GM18907 (cell line): ENCODE results near the gene PRMT1.

Source experiments
- ATAC-seq: cut with Tn5 transposase; IDR thresholded peaks from one replicate; pipeline ENCODE4 v1.9.1; 2021; ENCODE audit warnings: mild to moderate bottlenecking, moderate library complexity; ENCODE audit not compliant: unreplicated experiment

PRMT1 gene

GRCh38 chr19:49687566-49688316 lies 10.7 kb downstream of the PRMT1 start:
- ATAC-seq: no peak

DNA sequence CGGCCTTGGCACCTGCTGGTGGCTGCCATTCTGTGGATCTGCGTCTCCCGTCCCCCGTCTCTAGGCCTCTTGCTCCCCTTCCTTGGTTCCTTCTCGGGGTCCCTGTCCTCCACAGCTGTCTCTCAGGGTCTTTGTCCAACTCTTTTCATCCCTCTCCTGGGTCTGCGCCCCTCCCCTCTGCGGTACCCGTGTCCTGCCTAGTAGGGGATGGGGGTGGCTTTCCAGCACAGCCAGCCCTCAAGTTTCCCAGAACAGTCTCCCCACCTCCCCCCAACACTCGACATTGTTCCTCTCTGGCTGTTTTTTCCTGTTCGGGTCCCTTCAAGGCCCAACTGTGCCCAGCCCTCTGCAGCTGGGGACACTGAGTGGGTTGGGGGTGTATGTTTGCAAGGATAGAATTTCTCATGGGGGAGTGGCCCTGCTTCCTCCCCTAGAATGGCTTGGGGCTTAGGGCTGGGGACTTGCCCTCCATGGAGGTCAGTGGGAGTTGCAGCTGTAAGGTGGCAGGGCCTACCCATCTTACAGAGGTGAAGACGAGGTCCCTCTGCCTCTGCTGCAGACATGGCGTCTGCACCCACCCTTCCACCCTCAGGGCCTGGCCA lies 11.6 kb downstream of the PRMT1 start:
- ATAC-seq: no peak

- no peak for ATAC-seq
Measured at GRCh38 chr19:49689133-49690078, 12.3 kb downstream of the PRMT1 start, which contains the start of gene ADM5. Gene ADM5 (plus strand): TSS chr19:49689594. CDS start chr19:49689838, 244 bp downstream.

DNA sequence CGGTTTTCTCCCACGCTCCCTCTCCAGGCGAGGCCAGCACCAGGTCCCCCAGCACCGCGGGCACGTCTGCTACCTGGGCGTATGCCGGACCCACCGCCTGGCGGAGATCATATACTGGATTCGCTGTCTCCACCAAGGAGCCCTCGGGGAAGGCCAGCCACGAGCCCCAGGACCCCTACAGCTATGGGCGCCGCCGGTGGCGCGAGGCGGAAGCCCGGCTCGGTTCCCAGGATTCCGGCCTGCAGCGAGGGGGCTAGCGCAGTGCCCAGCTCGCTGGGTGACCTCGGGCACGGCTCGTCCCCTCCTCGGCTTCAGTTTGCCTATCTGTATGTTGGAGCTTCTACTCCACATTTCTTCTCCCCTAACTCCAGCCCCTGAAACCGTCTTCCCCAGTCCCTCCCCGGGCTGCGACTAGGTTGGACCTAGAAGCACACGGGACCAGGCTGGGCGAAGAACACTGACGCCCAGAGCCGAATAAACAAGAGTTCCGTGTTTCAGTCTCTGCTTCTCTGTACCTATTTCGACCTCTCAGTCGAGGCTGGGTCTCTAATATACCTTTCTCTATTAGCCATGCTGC lies 13.1 kb downstream of the PRMT1 start:
- no peak for ATAC-seq

DNA sequence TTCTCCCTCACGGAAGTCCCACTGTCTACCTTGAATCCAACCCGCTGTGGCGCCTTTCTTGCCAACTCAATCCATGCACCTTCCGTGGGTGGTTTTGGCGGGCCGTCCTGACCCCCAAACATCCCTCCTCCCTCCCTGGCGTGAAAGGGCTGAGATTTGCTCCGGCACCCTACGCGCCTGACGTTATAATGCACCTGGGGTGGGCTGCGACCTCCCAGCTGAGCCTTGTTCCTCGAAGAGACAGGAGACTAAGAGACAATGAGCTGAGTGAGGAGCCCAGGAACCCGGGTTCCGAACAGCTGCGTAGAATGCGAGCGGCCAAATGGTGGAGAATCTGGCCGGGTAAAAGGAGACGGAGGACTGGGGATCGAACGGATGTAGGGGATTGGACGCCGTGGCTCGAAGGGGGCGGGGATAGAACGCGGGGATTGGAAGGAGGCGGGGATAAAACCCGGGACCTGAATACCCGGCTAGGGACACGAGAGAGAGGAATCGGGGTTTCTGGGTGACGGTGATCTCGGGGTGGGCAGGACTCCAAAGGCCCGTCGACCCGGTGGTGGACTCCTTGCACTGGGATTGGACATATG lies 13.7 kb downstream of the PRMT1 start, which contains the start of gene CPT1C:
CPT1C (plus strand) TSS at position 461 of the 587 bp plus-strand sequence. CDS start 1,137 bp downstream, outside the sequence.
- no peak for ATAC-seq

DNA sequence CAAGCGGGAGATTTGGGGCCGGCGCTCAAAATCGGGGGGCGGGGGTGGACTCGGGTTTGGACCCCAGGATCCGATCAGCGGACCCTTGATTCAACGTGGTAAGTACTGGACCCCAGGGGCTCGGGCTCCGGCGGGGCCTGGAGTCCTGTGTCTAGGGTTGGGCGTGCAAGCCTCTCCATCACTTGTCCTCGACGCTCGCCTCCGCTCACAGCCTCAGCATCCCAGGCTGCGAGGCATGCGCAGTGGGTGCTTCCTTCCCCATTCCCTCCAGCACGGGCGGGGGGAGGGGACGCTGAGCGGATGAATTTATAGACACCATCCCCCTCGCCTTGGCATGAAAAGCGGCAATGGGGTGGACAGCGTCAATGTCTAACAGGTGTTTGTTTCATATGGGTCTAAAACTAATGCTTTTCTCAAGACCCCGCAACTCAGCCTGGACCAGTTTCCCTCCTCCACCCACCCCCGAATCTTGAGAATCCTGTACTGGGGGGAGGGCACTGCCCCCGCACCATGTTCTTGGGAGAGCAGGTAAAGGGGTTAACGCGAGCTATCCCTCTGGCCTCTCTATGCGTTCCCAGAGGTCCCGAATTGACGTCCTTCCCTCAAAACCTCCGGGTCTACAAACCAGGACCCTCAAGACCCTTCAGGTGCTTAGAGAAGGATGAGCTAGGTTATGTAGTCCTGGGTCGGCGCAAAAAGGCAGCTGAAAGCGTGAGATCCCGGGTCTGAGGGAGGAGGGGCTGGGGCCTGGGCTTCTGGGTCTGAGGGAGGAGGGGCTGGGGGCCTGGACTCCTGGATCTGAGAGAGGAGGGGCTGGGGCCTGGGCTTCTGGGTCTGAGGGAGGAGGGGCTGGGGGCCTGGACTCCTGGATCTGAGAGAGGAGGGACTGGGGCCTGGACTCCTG lies 14.4 kb downstream of the PRMT1 start:
- no peak for ATAC-seq

DNA sequence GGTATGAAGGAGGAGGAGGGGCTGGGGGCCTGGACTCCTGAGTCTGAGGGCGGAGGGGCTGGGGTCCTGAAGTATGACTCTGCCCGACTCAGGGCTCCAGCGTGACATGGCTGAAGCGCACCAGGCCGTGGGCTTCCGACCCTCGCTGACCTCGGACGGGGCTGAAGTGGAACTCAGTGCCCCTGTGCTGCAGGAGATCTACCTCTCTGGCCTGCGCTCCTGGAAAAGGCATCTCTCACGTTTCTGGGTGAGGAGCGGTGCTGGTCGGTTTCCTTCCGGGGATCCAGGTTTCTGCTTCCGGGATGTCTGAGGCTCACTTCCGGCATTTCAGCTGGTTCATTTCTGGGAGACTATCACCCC lies 15.1 kb downstream of the PRMT1 start:
- no peak for ATAC-seq

DNA sequence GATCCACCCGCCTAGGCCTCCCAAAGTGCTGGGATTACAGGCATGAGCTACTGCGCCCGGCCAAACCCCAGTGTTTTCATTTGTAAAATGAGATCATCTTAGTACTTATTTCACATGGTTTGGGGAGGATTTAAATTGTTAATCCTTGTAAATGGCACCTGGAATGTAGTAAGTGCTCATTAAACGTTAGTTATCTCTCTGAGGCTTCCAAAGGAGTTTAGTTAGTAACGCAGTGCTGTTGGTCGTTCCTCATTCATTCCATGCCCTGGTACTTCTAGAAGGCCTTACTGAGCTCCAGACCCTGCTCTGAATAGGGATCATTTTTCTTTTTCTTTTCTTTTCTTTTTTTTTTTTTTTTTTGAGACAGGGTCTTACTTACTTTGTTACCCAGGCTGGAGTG lies 19.0 kb downstream of the PRMT1 start:
- no peak for ATAC-seq

DNA sequence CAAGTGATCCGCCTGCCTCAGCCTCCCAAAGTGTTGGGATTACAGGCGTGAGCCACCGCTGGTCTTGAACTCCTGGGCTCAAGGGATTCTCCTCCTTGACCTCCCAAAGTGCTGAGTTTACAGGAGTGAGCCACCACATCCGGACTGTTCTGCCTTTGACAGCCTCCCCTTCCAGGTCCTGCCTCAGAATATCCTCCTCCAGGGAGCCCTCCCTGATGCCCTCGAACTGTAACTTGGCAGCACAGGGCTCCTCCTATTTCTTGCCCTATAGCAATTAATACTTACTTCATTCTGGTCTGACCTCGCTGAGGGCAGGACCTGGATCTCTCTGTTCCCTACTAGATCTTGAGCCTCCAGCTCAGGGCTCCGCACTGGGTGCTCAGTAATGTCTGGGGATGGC lies 19.8 kb downstream of the PRMT1 start:
- no peak for ATAC-seq

DNA sequence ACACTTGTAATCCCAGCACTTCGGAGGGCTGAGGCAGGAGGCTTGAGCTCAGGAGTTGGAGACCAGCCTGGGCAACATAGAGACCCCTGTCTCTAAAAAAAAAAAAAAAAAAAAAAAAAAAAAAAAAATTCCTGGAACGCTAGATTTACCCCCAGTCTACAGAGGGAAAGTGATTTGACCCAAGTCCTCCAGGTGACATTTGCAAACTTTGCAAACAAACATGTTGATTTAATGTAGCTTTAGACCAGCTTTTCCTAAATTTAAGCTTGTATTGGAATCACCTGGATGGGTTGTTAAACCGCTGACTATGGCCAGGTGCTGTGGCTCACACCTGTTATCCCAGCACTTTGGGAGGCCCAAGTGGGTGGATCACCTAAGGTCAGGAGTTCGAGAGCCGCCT lies 22.3 kb downstream of the PRMT1 start:
- ATAC-seq: no peak

- no peak for ATAC-seq
Measured at GRCh38 chr19:49700563-49700962, 23.5 kb downstream of the PRMT1 start.

DNA sequence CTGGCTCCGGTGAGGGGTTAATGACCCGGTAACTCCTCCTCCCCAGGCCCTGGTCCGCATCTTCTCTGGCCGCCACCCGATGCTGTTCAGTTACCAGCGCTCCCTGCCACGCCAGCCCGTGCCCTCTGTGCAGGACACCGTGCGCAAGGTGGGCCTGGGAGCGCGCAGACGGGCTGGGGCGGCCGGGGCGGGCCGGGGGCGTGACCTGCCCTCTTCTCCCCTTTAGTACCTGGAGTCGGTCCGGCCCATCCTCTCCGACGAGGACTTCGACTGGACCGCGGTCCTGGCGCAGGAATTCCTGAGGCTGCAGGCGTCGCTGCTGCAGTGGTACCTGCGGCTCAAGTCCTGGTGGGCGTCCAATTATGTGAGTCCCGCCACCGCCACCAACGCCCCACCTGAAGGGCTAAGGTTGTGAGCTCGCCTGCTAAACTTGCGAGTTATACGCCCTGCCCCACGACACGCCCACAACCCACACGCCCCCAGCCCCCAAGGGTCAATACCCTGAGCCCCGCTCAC lies 24.3 kb downstream of the PRMT1 start:
- no peak for ATAC-seq

GRCh38 chr19:49704888-49705642 lies 28.0 kb downstream of the PRMT1 start:
- no peak for ATAC-seq

DNA sequence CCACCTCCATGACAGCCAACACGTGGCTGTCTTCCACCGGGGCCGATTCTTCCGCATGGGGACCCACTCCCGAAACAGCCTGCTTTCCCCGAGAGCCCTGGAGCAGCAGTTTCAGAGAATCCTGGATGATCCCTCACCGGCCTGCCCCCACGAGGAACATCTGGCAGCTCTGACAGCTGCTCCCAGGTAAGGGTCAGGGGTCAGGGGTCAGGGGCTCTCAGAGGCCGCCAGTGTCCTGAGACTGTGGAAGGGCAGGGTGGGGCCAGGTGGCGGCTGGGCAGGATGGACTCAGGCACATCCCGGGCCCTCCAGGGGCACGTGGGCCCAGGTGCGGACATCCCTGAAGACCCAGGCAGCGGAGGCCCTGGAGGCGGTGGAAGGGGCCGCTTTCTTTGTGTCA lies 28.8 kb downstream of the PRMT1 start:
- no peak for ATAC-seq

GRCh38 chr19:49710372-49710951 lies 33.4 kb downstream of the PRMT1 start:
- ATAC-seq: no peak

DNA sequence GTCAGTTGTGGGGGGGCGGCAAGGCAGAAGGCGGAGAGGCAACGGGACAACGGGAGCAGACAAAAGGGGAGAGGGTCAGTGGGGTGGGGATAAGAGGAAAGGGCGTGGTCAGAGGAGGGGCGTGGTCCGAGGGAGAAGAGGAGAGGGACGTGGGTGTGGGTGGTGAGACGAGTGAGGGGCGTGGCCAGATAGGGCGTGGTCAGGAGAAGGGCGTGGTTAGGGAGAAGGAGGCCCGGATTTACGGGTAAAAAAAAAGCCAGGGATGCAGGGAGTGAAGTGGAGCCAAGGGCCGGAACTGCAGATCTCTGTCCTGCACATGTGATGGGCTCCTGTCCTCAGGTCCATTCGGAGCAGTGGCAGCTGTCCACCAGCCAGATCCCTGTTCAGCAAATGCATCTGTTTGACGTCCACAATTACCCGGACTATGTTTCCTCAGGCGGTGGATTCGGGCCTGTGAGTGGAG lies 35.4 kb downstream of the PRMT1 start:
- no peak for ATAC-seq

DNA sequence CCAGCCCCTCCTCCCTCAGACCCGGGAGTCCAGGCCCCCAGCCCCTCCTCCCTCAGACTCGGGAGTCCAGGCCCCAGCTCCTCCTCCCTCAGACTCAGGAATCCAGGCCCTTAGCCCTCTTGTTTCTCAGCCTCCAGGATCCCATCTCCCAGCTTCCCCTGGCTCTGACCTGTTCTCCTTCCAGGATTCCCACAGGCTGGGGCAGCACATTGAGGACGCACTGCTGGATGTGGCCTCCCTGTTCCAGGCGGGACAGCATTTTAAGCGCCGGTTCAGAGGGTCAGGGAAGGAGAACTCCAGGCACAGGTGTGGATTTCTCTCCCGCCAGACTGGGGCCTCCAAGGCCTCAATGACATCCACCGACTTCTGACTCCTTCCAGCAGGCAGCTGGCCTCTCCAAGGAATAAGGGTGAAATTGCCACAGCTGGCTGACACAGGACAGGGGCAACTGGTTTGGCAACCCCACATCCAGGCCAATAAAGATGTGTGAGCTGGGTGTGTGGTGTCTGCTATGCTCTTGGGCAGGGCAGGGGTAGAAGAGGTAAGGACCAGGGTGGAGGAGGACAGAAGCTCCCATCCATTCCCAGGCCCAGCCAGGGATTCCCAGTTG lies 36.3 kb downstream of the PRMT1 start:
- ATAC-seq: no peak

DNA sequence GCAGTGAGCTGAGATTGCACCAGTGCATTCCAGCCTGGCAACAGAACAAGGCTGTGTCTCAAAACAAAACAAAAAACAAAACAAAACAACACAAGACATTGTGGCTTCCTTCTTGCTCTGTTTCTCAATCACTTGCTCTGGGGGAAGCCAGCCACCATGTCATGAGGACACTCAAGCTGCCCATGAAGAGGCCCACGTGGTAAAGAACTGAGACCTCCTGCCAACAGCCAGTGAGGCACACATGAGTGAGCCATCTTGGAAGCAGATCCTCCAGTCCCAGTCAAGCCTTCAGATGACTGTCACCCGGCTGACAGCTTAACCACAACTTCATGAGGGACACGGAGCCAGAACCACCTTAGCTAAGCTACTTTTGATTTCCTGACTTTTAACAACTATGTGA lies 39.1 kb downstream of the PRMT1 start:
- ATAC-seq: no peak
